Adrenal gland (tissue), 5 donors: Measurements from ENCODE around the gene COX4I2.

ENCODE experiments used
- CTCF ChIP-seq, 6 experiments: fragments of 450-650 bp in 4 of 6; fragments of 200-600 bp in 2 of 6; sonication (generic) in 1 of 6; IDR thresholded peaks; 1 replicate in 5 of 6; 2 replicates in 1 of 6; pipeline versions ENCODE4 v1.5.1 to v1.8.0; 2016 to 2021; ENCODE audit warnings: antibody characterized with exemption in 6 of 6, mild to moderate bottlenecking in 2 of 6, moderate library complexity in 1 of 6
- POLR2A ChIP-seq, 2 donors: fragments of 450-650 bp; IDR thresholded peaks; one replicate each; pipeline ENCODE4 v1.6.1; 2017; ENCODE audit warnings: antibody characterized with exemption in 2 of 2, mild to moderate bottlenecking in 2 of 2, moderate library complexity in 1 of 2
- donor health status: DM: no; HTN: no; CAD: no.

DNA sequence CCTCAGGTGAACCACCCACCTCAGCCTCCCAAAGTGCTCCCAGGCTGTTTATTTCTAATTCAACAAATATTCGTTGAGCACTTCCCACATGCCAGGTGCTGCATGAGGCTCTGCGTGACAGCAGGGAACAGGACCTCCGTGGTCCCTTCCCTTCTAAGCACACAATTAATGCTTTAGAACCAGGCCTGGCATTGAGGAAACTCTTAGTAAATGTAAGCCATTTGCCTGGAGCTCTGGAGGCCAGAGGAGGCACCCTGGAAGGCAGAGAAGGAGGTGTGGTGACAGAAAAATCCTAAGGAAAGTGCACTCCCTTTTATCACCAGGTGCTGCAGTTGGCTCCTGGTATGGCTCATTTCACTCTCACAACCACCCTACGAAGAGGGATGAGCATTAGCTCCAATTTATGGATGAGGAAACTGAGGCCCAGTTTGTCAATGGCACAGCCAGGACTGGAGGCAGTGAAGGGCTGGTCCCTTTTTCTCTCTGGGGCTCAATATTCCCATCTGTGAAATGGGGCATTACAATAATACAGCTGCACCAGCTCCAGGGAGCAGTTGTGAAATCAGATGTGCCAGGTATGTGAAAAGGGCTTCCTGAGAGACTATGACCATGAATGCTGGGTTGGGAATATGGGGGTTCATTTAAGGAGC is 40.8 kb upstream of the COX4I2 start:
- TF ChIP-seq CTCF (IDR thresholded peaks at IDR 0.05) (no peak), POLR2A (IDR thresholded peaks at IDR 0.05) (no peak)
